ENCODE results near the gene PEDS1.

- TF ChIP-seq GABPA (IDR thresholded peaks at IDR 0.05; ENCODE audit: borderline replicate concordance, insufficient read depth, low read length) = peak; percentile 71; the same call in 1 of the 2 replicates
- TF ChIP-seq, protein P1, sequence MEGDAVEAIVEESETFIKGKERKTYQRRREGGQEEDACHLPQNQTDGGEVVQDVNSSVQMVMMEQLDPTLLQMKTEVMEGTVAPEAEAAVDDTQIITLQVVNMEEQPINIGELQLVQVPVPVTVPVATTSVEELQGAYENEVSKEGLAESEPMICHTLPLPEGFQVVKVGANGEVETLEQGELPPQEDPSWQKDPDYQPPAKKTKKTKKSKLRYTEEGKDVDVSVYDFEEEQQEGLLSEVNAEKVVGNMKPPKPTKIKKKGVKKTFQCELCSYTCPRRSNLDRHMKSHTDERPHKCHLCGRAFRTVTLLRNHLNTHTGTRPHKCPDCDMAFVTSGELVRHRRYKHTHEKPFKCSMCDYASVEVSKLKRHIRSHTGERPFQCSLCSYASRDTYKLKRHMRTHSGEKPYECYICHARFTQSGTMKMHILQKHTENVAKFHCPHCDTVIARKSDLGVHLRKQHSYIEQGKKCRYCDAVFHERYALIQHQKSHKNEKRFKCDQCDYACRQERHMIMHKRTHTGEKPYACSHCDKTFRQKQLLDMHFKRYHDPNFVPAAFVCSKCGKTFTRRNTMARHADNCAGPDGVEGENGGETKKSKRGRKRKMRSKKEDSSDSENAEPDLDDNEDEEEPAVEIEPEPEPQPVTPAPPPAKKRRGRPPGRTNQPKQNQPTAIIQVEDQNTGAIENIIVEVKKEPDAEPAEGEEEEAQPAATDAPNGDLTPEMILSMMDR (IDR thresholded peaks at IDR 0.05; ENCODE audit: control extremely low read depth in 1 of 3, insufficient read depth in 1 of 3, low read depth in 1 of 3, low read length in 3 of 3) = no peak
- no peak for TF ChIP-seq PHF8 (conservative IDR thresholded peaks at IDR 0.05; ENCODE audit: low read depth, low read length)
- TF ChIP-seq YY1 (IDR thresholded peaks at IDR 0.05; ENCODE audit: low read depth, low read length) = no peak
- TF ChIP-seq HDAC2 (IDR thresholded peaks at IDR 0.05; ENCODE audit: borderline replicate concordance in 1 of 2, low read depth in 2 of 2, low read length in 2 of 2) = no peak
These were observed 37.7 kb downstream of the PEDS1 start for GRCh38 chr20:50115591-50116367.
